Panc1 (cell line): ENCODE measurements around the gene CFAP69.

Experiments
- CTCF ChIP-seq: fragments of 450-650 bp; IDR thresholded peaks from 2 replicates; pipeline ENCODE4 v1.5.1; 2017; ENCODE audit warnings: mild to moderate bottlenecking
- REST ChIP-seq, 2 experiments: IDR thresholded peaks; 2 replicates each; pipeline ENCODE4 v1.6.1; 2011 to 2012; ENCODE audit warnings: low read depth in 2 of 2, control low read depth in 1 of 2, low read length in 1 of 2, mild to moderate bottlenecking in 1 of 2, moderate library complexity in 1 of 2; ENCODE audit not compliant: insufficient read depth in 1 of 2
- SIN3A ChIP-seq: IDR thresholded peaks from 2 replicates; pipeline ENCODE4 v1.6.1; 2012; ENCODE audit warnings: low read depth, mild to moderate bottlenecking, low read length, moderate library complexity, borderline replicate concordance; ENCODE audit not compliant: insufficient read depth

- no peak for TF ChIP-seq REST (IDR thresholded peaks at IDR 0.05; ENCODE audit: insufficient read depth in 1 of 2, low read depth in 2 of 2, low read length in 1 of 2)
- no peak for TF ChIP-seq CTCF
- no peak for TF ChIP-seq SIN3A
Observed at GRCh38 chr7:90345595-90346335, 100.8 kb downstream of the CFAP69 start.
